ENCODE data around the gene CPA2.

CPA2 gene

DNA sequence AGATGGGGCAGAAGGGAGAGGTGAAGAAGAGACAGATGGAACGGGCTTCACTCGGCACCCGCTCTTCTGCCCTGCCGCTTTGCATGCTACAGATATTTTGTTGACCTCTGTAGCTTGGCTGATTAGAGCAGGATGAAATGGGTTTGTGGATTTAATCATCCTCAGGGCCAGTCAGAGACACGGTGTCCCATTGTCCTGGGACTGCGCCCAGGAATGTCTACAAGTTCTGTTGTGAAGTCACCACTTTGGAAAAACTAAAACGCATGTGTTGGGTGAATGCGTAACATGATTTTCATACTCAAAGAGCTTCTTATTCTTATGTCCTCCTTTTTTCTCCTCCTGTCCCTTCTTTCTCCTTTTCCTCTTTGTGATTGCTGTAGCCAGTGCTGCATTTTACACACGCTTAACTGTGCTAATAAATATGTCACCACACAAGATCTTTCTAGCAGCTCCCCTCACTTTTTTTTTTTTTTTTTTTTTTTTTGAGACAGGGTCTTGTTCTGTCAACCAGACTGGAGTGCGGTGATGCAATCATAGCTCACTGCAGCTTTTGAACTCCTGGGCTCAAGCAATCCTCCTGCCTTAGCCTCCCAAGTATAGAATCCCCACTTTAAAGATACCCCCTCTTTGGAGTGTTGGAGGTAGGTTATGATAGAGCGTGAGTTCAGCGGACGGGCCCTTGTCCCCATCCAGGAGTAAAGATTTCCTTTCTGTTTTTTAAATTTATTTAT lies 29.7 kb downstream of the CPA2 start:
- H3K4me1 ChIP-seq (ENCODE audit: insufficient read depth, insufficient read length) = no peaks in the 10 kb centered on the region
- H3K9me3 ChIP-seq (ENCODE audit: insufficient read depth, low read length) = no peaks in the 10 kb centered on the region
- no peaks in the 10 kb centered on the region for H3K27me3 ChIP-seq (ENCODE audit: insufficient read depth, insufficient read length)
- no peak overlapping the region for H3K4me3 ChIP-seq (ENCODE audit: insufficient read length, low read depth)
- no peak overlapping the region for H3K9ac ChIP-seq (ENCODE audit: insufficient read length, low read depth)
- H3K36me3 ChIP-seq (ENCODE audit: insufficient read depth, insufficient read length, low read length) = no peaks in the 10 kb centered on the region
- no peak for TF ChIP-seq YY1 (IDR thresholded peaks at IDR 0.05; ENCODE audit: insufficient read depth, insufficient read length)
- TF ChIP-seq ZNF274 (IDR thresholded peaks at IDR 0.05; ENCODE audit: low read depth, low read length) = no peak
- DNase-seq (ENCODE audit: low read depth, low spot score) = no peak

DNA sequence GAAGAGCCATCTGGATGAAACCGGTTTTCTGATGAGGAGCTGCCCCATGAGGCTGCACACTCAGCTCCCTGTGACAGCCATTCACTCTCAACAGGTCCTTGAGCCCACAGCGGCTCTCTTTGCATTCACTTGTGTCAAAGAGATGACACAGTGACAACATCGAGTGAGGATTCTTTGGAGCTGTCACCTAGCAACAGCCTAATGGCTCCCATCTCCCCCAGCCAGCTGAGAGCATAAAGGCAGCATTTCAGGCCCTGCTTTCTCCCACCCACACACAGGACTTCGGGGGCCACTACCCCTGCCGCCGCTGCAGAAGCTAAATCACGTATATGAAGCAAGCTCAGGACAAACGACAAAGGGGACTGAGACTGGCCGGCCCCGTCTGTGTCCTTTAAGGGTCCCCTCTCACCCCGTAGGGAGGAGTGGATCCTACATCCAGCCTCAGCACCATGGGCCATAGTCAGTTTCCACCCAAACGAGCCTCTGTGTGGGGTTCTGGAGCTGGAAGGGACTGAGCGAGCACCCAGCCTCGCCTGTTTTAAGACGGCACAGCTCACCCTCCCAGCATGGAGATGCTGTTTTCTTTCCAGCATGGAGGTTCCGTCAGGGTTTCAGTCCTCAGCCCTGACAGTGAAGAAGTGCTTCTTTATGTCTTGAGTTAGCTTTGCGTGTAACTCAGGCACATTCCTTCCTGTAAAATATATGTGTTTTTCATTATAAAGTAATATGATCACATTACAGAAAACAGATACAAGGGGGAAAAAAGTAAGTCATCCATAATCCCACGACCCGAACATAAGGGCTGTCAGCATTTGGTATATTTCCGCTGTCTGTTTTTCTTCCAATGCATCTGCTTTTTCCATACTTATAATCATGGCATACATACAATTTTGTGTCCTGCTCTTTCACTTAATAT lies 31.2 kb downstream of the CPA2 start:
- Histone ChIP-seq H3K9ac (ENCODE audit: insufficient read length, low read depth) (no peak overlapping the region), H3K27me3 (ENCODE audit: insufficient read depth, insufficient read length) (no peaks in the 10 kb centered on the region), H3K4me1 (ENCODE audit: insufficient read depth, insufficient read length) (no peaks in the 10 kb centered on the region), H3K4me3 (ENCODE audit: insufficient read length, low read depth) (no peak overlapping the region), H3K9me3 (ENCODE audit: insufficient read depth, low read length) (no peaks in the 10 kb centered on the region), H3K36me3 (ENCODE audit: insufficient read depth, insufficient read length, low read length) (no peaks in the 10 kb centered on the region)
- no peak for DNase-seq (ENCODE audit: low read depth, low spot score)
- TF ChIP-seq YY1 (IDR thresholded peaks at IDR 0.05; ENCODE audit: insufficient read depth, insufficient read length) (no peak), ZNF274 (IDR thresholded peaks at IDR 0.05; ENCODE audit: low read depth, low read length) (no peak), SUZ12 (IDR thresholded peaks at IDR 0.05; ENCODE audit: extremely low read depth, insufficient read depth, insufficient read length) (no peak)

DNA sequence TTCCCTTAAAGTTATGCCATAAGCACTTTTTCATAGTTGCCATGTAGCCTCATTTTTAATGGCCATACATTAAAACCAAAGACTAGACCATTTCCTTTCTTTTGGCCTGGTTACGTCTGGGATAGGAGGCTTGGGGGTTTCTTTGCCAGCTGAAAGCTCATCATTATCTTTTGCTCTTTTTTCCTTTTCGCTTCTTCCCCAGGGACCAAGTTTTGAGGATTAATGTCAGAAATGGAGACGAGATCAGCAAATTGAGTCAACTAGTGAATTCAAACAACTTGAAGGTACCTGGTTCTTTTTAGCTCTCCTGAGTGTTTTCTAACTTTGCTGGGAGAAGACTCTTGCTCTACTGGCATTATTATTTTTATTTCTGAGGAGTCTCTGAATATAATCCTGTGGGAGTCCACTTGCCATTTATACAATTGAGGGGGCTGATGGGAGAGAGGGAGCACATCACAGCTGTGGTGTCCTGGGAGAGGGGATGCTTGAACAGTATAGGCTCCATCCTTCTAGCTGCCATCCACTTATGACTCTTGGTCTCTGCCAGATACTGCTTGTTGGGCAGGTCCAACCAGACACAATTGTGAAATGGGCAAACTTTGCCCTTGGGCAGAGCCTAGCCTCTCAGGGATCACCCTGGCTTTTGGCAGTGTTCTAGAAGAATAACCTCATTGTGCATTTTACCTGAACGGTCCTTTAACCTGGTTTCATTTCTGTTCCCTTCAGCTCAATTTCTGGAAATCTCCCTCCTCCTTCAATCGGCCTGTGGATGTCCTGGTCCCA lies 32.1 kb downstream of the CPA2 start:
- H3K9ac ChIP-seq (ENCODE audit: insufficient read length, low read depth) = no peak overlapping the region
- no peaks in the 10 kb centered on the region for H3K9me3 ChIP-seq (ENCODE audit: insufficient read depth, low read length)
- no peak overlapping the region for H3K4me3 ChIP-seq (ENCODE audit: insufficient read length, low read depth)
- H3K27me3 ChIP-seq (ENCODE audit: insufficient read depth, insufficient read length) = no peaks in the 10 kb centered on the region
- no peak for DNase-seq (ENCODE audit: low read depth, low spot score)
- no peaks in the 10 kb centered on the region for H3K4me1 ChIP-seq (ENCODE audit: insufficient read depth, insufficient read length)
- TF ChIP-seq ZNF274 (IDR thresholded peaks at IDR 0.05; ENCODE audit: low read depth, low read length) (no peak), SUZ12 (IDR thresholded peaks at IDR 0.05; ENCODE audit: extremely low read depth, insufficient read depth, insufficient read length) (no peak), YY1 (IDR thresholded peaks at IDR 0.05; ENCODE audit: insufficient read depth, insufficient read length) (no peak)
- no peaks in the 10 kb centered on the region for H3K36me3 ChIP-seq (ENCODE audit: insufficient read depth, insufficient read length, low read length)

DNA sequence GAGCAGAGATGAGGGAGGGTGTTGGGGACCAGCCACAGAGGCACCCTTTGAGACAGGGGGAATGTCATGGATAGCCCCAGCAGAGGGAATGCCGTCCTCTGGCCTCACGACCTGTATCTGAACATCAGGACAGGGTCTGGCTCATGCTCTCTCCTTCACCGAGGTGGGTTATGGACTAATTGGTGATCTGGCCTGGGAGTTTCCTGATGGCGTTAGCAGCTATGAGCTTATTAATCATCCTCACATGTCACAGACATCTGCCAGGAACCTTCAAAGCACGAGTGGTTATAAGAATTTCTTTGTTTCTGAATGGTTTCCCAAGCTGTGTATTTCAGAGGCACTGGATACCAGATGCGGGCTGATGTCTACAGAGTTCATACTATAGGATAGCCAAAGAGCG lies 33.2 kb downstream of the CPA2 start:
- no peak for DNase-seq (ENCODE audit: low read depth, low spot score)
- Histone ChIP-seq H3K27me3 (ENCODE audit: insufficient read depth, insufficient read length) (no peaks in the 10 kb centered on the region), H3K9ac (ENCODE audit: insufficient read length, low read depth) (no peak overlapping the region), H3K4me1 (ENCODE audit: insufficient read depth, insufficient read length) (no peaks in the 10 kb centered on the region), H3K4me3 (ENCODE audit: insufficient read length, low read depth) (no peak overlapping the region), H3K36me3 (ENCODE audit: insufficient read depth, insufficient read length, low read length) (no peaks in the 10 kb centered on the region), H3K9me3 (ENCODE audit: insufficient read depth, low read length) (no peaks in the 10 kb centered on the region)
- TF ChIP-seq SUZ12 (IDR thresholded peaks at IDR 0.05; ENCODE audit: extremely low read depth, insufficient read depth, insufficient read length) = no peak
- no peak for TF ChIP-seq ZNF274 (IDR thresholded peaks at IDR 0.05; ENCODE audit: low read depth, low read length)
- no peak for TF ChIP-seq YY1 (IDR thresholded peaks at IDR 0.05; ENCODE audit: insufficient read depth, insufficient read length)

DNA sequence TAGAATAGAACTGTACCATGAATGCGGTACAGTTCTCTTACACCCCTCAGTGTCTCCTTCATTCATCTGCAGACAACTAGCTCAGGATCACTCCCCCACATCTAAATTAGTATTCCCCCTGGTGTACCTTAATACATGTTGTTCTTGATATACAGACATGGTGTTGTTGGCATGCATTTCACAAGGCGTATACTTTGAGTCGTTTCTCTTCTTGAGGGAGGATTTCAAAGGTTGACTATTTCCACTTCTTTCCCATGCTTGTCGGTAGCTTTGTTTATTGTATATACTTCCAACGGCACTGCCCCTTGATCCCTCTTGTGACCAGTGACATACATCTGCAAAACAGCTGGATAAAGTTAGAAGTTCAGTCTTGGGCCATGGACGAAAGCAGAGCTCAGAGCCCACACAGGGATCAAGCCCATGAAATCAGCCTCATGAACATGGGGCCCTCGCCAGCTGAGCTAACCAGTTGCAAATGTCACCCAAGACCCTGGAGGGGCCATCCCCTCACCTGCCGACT lies 34.9 kb downstream of the CPA2 start:
- H3K4me3 ChIP-seq (ENCODE audit: insufficient read length, low read depth) = no peak overlapping the region
- DNase-seq (ENCODE audit: low read depth, low spot score) = no peak
- no peaks in the 10 kb centered on the region for H3K9me3 ChIP-seq (ENCODE audit: insufficient read depth, low read length)
- TF ChIP-seq ZNF274 (IDR thresholded peaks at IDR 0.05; ENCODE audit: low read depth, low read length) = no peak
- no peak for TF ChIP-seq YY1 (IDR thresholded peaks at IDR 0.05; ENCODE audit: insufficient read depth, insufficient read length)
- no peaks in the 10 kb centered on the region for H3K36me3 ChIP-seq (ENCODE audit: insufficient read depth, insufficient read length, low read length)
- H3K9ac ChIP-seq (ENCODE audit: insufficient read length, low read depth) = no peak overlapping the region
- H3K4me1 ChIP-seq (ENCODE audit: insufficient read depth, insufficient read length) = no peaks in the 10 kb centered on the region
- no peaks in the 10 kb centered on the region for H3K27me3 ChIP-seq (ENCODE audit: insufficient read depth, insufficient read length)

DNA sequence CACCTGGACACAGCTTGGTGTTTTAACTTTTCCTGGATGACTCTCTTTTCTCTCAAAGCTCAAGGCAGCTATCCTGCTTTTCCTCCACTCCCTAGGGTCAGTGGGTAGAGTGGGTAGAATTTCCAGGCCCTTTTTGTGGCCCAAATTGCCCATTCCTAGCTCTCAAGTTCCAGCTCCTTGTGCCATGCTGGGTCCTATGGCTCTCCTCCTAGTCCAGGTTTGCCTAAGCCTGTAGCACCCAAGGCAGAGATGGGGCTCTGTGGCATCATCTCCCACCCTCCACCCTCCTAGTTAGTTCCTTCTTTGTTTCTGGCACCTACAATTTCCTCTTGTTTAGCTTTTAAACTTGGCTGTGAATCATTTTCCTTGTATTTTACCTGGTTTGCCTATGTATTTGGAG lies 36.0 kb downstream of the CPA2 start:
- DNase-seq (ENCODE audit: low read depth, low spot score) = no peak
- H3K36me3 ChIP-seq (ENCODE audit: insufficient read depth, insufficient read length, low read length) = no peaks in the 10 kb centered on the region
- H3K27me3 ChIP-seq (ENCODE audit: insufficient read depth, insufficient read length) = no peaks in the 10 kb centered on the region
- H3K4me3 ChIP-seq (ENCODE audit: insufficient read length, low read depth) = no peak overlapping the region
- TF ChIP-seq ZNF274 (IDR thresholded peaks at IDR 0.05; ENCODE audit: low read depth, low read length) (no peak), YY1 (IDR thresholded peaks at IDR 0.05; ENCODE audit: insufficient read depth, insufficient read length) (no peak), SUZ12 (IDR thresholded peaks at IDR 0.05; ENCODE audit: extremely low read depth, insufficient read depth, insufficient read length) (no peak)
- no peaks in the 10 kb centered on the region for H3K4me1 ChIP-seq (ENCODE audit: insufficient read depth, insufficient read length)
- no peak overlapping the region for H3K9ac ChIP-seq (ENCODE audit: insufficient read length, low read depth)
- no peaks in the 10 kb centered on the region for H3K9me3 ChIP-seq (ENCODE audit: insufficient read depth, low read length)
